GF-D8 (cell line): ENCODE results near the gene NBAS.

Experiments used
- DNase-seq: peaks from one replicate; lab custom pipeline; 2025; lab: John Stamatoyannopoulos, UW

The NBAS gene

GRCh38 chr2:15560988-15561573, at the start of gene NBAS:
TSS of gene NBAS (minus strand) at chr2:15561334. CDS start at chr2:15561304, 30 bp downstream.
- peak; percentile 68 for DNase-seq

GRCh38 chr2:15610430-15610952, 49.4 kb upstream of the NBAS start:
- DNase-seq, result no peak

GRCh38 chr2:15609341-15610042, 48.4 kb upstream of the NBAS start:
- no peak for DNase-seq

GRCh38 chr2:15608392-15608761, 47.2 kb upstream of the NBAS start:
- no peak for DNase-seq

DNA sequence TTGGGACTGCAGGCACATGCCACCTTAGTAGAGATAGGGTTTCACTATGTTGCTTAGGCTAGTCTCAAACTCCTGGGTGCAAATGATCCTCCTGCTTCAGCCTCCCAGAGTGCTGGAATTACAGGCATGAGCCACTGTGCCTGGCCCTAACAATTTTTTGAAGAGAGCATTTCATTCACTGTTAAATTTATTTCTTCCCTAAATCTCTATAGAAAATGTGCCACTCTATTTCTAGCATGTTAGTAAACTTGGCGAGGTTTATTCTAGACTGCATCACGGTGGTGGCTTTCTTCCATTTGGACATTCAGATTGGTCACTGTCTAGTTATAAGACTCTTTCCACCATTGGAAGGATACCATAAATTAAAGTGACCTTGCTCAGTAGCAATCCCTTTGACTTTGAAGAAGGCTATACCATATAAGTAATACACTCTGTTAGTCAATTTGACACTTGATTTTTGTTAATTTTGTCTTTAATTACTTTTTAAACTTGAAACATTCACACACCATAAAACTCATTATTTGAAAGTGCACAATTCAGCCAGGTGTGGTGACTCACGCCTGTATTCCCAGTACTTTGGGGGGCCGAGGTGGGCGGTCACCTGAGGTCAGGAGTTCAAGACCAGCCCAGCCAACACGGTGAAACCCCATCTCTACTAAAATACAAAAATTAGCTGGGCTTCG, 46.7 kb upstream of the NBAS start:
- no peak for DNase-seq

- DNase-seq, result no peak
Measured at GRCh38 chr2:15606481-15607441, 45.6 kb upstream of the NBAS start.

- DNase-seq, result no peak
Measured at GRCh38 chr2:15605721-15606120, 44.6 kb upstream of the NBAS start.

DNA sequence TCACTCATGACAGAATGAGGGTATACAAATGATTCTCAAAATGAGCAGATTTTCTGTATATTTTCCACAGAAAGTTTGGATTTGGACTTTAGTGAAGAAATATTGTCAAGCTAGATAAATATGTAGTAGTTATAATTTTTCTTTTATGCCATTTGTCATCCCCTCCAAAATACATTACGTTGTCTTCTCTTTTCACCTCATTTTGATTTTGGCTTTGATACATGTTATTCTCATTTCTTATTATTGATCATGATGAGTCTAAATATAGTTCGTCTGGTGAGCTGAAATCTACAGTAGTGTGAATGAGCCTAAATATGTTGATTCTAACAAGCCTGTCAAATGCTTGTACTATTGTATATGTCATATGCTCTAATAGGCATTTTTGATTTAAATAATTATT, 42.8 kb upstream of the NBAS start:
- no peak for DNase-seq

- DNase-seq, result no peak
Measured at GRCh38 chr2:15603044-15603765, 42.1 kb upstream of the NBAS start.

- no peak for DNase-seq
Measured at GRCh38 chr2:15602393-15602792, 41.3 kb upstream of the NBAS start.

GRCh38 chr2:15601681-15602080, 40.5 kb upstream of the NBAS start:
- no peak for DNase-seq

DNA sequence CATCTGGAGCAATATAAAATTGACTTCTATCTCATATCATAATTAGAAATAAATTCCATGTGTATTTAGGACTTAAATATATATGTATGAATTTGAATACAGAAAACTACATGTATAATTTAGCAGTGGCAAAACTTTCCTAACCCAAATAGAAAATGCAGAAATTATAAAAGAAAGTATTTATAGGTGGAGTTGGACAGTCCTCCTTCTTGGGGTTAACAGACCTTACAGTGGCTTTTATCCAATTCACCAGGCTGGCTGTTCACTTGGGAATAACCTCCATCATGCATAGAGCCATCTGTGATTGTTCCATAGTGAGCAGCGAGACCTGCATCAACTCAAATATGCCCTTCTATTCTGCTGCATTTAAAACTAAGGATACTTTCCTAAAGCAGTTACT, 38.9 kb upstream of the NBAS start:
- DNase-seq, result no peak

DNA sequence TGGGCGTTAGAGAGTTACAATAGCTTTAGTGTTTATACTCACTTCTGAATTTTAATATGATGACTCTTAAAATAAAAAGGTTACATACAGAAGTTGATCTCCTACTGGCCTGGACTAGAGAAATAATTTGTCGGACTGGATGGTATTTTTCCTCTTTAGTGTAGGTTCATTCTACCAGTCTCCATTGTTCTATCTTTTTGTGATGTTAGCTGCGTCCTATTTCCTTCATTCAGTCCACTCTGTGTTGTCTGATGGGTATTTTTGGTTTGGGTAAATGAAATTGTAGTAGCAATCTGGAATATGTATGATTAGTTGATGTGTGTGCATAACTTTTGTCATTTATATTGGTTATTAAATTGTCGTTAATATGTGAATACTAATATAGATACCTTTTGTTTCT, 35.8 kb upstream of the NBAS start:
- no peak for DNase-seq

GRCh38 chr2:15596350-15596749, 35.2 kb upstream of the NBAS start:
- DNase-seq, result no peak

GRCh38 chr2:15595936-15596335, 34.8 kb upstream of the NBAS start:
- DNase-seq, result no peak

DNA sequence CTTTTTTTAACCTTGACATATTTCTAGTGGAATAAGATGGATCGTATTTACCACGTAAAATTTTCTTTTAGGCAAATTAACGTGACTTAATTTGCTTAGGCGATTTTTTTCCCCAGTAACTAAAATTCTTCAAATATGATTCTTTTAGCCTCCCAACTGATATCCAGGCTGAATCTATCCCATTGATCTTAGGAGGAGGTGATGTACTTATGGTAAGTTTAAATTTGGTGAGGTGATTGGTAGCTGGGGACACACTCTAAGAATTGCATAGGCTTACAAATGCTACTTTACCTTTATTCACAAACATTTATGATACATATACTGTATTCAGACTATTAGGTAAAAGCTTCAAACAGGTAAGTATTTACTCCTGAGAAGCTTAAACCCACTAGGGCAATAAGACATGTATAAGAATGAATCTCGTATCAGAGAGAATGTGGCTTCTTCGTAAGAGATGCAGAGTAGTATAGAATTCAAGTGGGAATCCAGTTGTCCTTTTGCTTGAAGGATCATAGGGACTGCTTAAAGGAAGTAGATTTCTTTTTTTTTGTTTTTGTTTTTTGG, 34.3 kb upstream of the NBAS start:
- no peak for DNase-seq

DNA sequence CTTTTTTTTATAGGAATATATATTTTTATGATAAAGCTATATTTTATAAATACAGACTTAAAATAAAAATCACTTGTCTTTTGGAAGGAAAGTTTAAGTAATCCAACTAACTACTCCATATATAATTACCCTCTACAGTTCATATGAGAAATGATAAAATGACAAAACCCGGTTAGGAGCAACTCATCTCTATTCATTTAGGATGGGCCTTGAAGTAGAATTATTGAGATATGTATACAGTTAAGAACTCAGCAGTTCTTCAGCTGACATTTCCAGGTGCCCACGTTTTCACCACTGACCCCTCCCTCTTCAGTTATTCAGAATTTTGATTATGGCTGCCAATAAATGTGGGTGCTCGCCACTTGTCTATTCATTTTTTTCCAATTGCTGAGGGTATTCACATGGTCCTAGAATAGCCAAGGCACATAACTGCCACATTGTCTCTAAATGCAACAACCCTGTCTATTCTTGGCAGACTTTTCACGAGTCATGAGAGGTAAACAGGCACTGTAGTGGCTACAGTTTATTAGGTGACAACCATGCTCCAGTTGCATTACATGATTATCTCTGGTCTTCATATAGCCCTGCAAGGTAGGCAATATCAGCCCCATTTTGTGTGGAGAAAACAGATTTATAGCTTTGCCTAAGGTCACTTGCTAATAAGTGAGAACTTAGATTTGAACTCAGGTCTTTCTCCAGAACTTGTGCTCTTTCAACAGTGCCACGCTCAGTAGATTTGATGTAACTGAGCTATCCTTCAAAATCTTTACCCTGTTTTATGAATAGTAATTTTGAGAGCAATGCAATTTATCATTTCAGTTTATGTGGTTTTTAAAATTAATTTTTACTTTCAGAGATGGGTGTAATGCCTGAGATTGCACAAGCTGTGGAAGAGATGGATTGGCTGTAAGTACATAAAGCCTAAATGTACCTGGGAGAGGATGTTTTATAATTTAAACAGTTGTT, 33.4 kb upstream of the NBAS start:
- no peak for DNase-seq

DNA sequence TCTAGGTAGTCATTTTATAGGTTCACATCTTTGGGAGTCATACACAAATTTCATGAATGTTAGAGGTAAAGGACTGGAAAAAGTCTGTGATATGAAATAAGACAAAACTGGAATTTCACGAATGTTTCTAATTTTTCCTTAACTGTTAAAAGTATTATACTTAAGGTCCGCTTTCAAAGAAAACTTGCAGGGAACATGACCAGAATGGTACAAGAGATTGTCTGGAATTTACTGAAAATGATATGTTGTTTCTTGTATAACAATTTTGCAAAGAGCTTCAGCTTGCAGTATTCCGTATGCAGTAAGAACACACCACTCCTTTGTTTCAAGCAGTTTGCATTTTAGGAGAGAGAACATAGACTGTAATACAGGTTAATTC, 32.2 kb upstream of the NBAS start:
- no peak for DNase-seq

DNA sequence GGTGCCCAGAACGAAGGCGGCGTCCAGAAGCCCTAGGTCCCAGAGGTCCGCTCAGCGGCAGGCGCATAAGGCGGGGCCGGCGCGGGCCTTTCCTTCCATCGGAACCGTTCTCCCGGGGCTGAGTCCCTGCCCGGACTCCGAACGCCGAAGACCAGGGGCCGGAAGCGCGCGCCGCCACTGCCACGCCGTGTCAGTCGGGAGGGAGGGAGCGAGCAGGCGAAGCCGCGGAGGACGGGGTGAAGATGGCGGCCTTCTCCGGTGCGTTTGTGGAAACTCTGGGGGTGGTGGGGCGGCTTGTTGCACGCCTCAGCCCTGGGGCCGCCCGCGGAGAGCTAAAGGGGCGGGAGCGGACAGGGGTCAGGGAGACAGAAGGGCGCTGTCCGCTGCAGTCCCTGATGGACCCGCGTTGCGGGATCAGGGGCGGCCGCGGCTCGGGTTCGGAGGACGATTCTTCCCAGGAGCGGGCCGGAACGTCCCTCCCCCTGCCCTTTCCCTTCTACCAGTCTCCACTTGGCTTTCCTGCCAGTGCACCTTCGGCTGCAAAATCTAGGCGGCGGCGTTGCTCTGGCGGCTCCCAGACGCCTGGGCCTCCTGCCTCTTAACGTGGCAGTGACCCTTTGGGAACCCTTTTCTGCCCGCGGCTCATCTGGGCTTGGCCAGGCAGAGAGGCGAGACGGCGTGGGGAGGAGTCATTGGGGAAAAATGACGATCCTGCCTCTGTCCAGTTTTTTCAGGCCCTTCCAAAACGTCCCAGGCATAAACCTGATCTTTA, 30.7 kb upstream of the NBAS start, which contains the start of gene DDX1:
TSS of gene DDX1 (plus strand) at position 177 of the 772 bp plus-strand sequence. CDS start at position 243, 66 bp downstream.
- DNase-seq, result peak; percentile 55
